GM15510 (cell line): ENCODE data around the gene TNIK.

Experiments used
- POLR2A ChIP-seq: IDR thresholded peaks from 3 replicates; pipeline ENCODE4 v1.6.1; 2011; ENCODE audit warnings: borderline replicate concordance; ENCODE audit not compliant: insufficient read length; ENCODE audit errors: extremely low read depth

TNIK gene

DNA sequence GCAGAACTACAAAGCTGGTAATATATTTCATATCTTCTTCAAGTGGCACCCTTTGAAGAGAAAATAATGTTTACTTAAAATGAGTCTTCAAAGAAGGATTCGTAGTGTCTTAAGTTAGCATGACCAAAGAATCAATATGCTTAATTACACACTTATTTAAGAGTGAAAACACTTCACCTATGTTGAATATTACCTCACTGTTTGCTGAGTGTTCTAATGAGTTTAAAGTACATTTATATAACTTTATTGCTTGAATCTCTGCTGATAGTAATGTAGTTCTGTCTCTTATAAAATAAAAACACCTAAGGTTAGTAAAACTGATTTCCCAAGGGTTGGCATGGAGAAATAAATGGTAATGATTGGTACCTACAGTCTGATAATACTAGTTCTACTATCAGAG, 290.3 kb downstream of the TNIK start:
- TF ChIP-seq POLR2A = no peak

DNA sequence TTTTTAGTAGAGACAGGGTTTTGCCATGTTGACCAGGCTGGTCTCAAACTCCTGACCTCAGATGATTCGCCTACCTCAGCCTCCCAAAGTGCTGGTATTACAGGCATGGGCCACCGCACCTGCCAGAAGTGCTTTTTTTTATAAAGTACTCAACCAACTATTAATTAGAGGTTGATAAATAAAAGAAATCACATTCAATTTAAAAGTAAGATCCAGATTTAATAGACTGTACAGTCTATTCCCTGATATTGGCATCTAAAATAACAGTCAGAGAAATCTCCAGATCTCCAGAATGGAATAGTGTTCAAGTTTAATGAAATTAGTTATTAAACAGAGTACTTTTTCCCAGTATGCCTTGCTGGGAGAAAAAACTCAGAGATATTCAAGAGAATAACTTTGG, 290.8 kb downstream of the TNIK start:
- TF ChIP-seq POLR2A = no peak

DNA sequence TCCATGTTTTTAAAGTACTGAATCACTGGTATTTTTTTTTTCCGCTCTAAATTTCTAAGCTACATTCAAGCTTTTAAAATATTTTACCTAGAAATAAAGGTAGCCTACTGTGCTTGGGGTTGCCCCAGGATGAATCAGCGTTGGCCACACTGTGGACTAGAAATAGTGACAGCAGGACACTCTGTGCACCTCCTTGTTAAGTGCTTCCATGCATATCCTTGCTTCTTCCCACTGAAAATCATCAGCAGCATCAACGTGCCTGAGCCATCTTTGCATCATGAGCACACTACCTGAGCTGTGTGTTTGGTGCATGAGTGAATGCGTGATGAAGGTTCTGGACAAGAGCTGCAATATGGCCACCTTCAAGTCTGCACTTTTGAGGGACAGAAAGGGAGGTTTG, 291.7 kb downstream of the TNIK start:
- TF ChIP-seq POLR2A = no peak

DNA sequence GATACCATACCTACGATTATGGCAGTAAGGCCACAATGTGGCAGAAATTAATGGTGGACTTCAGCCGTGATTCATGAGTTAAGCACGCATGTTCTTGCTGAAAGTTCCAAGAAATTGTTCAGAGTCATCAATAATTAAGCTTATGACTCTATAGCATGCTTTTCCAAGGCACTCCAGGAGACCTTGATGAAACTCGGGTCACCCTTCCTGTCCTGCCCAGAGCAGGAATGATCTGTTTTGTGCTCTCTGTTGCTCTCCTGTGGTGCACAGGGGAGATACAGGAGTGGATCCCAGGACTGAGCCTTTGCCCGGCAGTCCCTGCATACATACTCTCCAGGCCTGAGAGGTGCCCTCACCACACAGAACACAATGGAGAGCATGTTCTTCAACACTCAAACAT, 292.1 kb downstream of the TNIK start:
- TF ChIP-seq POLR2A = no peak

DNA sequence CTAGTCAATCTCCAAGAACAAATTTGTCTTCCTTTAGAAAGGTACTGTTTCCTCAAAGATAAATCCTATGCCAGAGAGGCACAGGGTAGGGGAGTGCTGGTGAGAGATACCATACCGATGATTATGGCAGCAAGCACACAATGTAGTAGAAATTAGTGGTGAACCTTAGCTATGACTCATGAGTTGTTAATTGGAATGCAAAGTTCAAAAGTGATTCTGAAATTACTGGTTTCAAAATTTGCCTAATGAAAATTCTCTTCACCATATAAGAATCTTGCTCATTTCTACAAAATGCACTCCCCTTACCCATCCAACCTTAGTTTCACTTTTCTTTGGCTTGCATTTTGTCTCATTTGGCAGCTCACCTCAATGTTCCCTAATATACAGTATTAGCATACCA, 294.2 kb downstream of the TNIK start:
- TF ChIP-seq POLR2A = no peak

DNA sequence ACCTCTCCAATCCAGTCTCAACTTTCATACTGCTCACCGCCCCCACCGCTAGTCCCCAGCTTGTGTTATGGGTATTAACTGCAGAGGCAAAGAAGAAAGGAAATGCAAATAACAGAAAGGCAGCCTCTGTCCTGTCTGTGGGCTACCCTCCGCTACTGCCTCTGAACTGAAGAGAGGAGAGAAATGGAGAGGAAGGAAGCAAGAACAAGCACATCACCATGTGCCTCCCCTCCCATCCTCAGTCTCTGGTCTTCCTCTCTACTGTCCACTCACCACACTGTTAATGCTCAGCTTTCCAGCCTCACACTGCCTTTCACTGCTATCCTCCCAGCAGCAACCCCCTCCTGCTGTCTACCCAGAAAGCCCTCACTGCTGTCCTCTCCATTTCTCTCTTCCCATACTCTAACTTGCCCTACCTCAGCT, 294.7 kb downstream of the TNIK start:
- TF ChIP-seq POLR2A = no peak

- no peak for TF ChIP-seq POLR2A
These were observed 296.1 kb downstream of the TNIK start for GRCh38 chr3:171164067-171164465.

- TF ChIP-seq POLR2A = no peak
These were observed 296.8 kb downstream of the TNIK start for GRCh38 chr3:171163101-171164066.

DNA sequence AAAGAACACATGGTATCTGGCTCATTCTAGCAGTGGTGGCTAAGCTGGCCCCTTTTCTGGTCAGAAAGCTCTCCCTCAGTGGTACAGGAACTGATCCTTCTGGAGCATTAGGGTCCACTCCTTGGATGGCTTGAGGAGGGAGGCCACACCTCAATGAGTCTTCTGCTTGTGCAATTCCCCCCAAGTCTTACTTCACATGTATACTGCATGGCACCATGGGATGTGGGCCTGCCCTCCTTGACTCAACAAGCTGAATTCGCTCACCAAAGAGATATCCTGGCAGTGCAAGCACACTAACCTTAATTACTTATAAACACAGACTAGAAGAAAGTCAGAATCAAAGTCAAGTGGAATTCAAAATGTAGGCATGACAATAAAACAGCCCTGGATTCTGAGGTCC, 299.9 kb downstream of the TNIK start:
- no peak for TF ChIP-seq POLR2A

GRCh38 chr3:171159822-171160157, 300.4 kb downstream of the TNIK start:
- TF ChIP-seq POLR2A = no peak

DNA sequence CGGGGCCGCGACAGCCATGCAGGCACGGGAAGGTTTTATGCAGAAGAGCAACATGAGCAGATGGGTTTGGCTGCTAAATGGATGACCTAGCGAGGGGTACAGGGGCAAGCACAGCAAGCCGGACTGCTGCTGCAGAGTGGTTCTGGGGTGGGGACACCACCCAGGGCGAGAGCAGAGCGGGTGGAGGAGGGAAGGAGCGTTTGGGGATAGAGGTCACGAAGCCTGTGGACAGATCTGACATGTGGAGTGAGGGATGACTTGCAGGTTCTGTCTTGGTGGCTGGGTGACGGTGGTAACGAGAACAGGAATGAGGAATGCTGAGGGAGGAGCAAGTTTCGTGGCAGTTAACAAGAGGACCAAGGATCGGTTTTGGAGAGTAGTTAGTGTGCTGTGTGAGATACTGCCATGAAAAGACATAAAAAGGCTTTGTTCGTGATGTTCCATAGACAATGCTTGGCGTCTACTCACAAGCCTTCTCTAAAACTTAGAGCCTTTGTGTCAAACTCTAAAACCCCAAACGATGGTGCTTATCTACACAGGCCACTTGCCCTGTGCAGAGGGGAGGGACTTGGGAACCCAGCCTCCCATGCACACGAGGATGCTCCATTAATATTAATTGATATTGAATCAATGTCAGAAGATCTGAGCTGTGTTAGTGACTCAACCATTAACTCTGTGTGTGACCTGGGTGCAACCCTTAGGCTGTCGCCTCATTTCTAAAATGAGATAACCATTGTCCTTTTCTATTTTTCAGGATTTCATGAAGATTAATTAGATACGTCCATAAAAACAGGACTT, 301.0 kb downstream of the TNIK start:
- TF ChIP-seq POLR2A = no peak

- no peak for TF ChIP-seq POLR2A
These were observed 302.2 kb downstream of the TNIK start for GRCh38 chr3:171157980-171158379.

GRCh38 chr3:171157286-171157685, 302.9 kb downstream of the TNIK start:
- no peak for TF ChIP-seq POLR2A

GRCh38 chr3:171156401-171157010, 303.7 kb downstream of the TNIK start:
- no peak for TF ChIP-seq POLR2A

GRCh38 chr3:171155122-171155700, 305.0 kb downstream of the TNIK start:
- no peak for TF ChIP-seq POLR2A
